Activated CD4-positive, alpha-beta memory T cell treated with anti-CD3 and anti-CD28 coated beads for 36 hours (primary cell): ENCODE results near the gene TMEM183A. TPM values are rescaled to one million over a fixed set of nuclear protein-coding genes. Genes with fewer than 3 reads are reported as not detected.

ENCODE experiments used
- CTCF ChIA-PET: fragments of 350-600 bp; sonication (Branson Sonifier 250); formaldehyde crosslinking; loops from one replicate; lab custom pipeline; 2021; ENCODE audit warnings: antibody characterized with exemption, inconsistent platforms; lab: Charles Lee
- POLR2A ChIA-PET: fragments of 350-600 bp; sonication (Branson Sonifier 250); formaldehyde crosslinking; loops from one replicate; lab custom pipeline; 2021; ENCODE audit warnings: antibody characterized with exemption; lab: Charles Lee
- DNase-seq: peaks from one replicate; pipeline ENCODE4 v3.0.0-alpha.2; 2020
- H3K27ac Mint-ChIP-seq: one replicate; pipeline ENCODE4 v1.8.0; 2021; ENCODE audit warnings: mixed read lengths
- H3K27me3 Mint-ChIP-seq: one replicate; pipeline ENCODE4 v1.8.0; 2021; ENCODE audit warnings: mixed read lengths
- H3K36me3 Mint-ChIP-seq: one replicate; pipeline ENCODE4 v1.8.0; 2021; ENCODE audit warnings: mixed read lengths
- H3K4me1 Mint-ChIP-seq: one replicate; pipeline ENCODE4 v1.8.0; 2021; ENCODE audit warnings: low read depth, mixed read lengths
- H3K4me3 Mint-ChIP-seq: one replicate; pipeline ENCODE4 v1.8.0; 2021; ENCODE audit warnings: mild to moderate bottlenecking, mixed read lengths
- H3K9me3 Mint-ChIP-seq: one replicate; pipeline ENCODE4 v1.8.0; 2021; ENCODE audit warnings: mixed read lengths
- intact Hi-C: fragments of 100-400 bp; cut with micrococcal nuclease; formaldehyde crosslinking; loops from one replicate; pipeline ENCODE4 v1.15.1; 2023
- total RNA-seq, 2 experiments: library from RNA; stranded (reverse); gene quantifications; one replicate each; pipeline ENCODE4 v1.2.3, GENCODE V29; 2021

TMEM183A gene
- total RNA-seq, 2 experiments from 2014 or later: 68.1 to 76.5 TPM

DNA sequence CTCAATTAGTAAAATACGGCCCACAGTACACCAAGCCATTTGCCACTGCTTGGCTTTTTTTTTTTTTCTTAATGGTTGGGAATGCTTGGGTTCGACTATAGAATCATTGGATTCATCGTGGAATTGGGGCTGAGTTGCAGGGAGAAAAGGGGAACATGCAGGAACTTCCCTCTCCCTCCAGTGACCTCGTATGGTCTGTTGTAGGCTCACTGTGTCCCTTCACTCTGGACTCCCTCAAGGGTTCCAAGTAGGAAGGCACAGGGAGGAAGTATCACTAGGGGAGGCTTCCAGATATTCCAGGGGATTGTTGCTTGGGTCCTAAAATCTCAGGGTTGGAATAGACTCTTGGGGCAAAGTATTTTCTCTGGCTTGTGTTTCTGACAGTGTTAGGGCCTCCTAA is 43.7 kb downstream of the TMEM183A start:
- ChIA-PET POLR2A (no interaction called here), CTCF (interaction anchor here (1.8 kb wide), 1 partner anchor 11 kb away, joined by 6 read pairs; no protein-coding TSS in a partner anchor)
- DNase-seq: no peak
- H3K27me3 Mint-ChIP-seq: peaks cover 8% of the 10 kb centered on the region
- H3K4me3 Mint-ChIP-seq: no peak overlapping the region
- no peaks in the 10 kb centered on the region for H3K4me1 Mint-ChIP-seq
- peaks cover 3% of the 10 kb centered on the region for H3K36me3 Mint-ChIP-seq
- no peaks in the 10 kb centered on the region for H3K9me3 Mint-ChIP-seq
- H3K27ac Mint-ChIP-seq: no peak overlapping the region
- intact Hi-C loops: no loop called here

DNA sequence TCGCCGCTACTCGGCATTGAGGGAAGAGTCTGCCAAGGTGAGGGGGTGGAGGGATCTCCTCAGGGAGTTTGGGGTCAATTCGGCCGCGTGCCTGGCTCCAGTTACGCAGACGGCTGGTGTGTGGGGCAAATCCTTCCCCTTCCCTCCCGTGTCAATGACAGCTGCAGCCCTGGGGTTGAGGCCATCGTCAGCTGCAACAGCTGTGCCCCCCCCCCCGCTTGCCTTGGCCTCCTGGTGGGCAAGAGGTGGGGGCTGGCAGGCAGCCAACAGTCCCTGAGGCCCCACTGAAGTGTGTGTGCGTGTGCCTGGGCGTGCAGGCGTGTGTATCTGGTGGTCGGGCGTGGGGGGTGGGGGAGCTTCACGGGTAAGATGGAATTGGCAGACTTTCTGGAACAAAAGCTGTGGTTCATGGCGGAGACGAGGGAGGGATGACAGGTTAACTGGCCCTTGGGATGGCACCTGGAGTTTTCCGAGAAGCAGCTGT is 44.7 kb downstream of the TMEM183A start:
- no peaks in the 10 kb centered on the region for H3K9me3 Mint-ChIP-seq
- no peak for DNase-seq
- no peak overlapping the region for H3K4me3 Mint-ChIP-seq
- peaks cover 8% of the 10 kb centered on the region for H3K27me3 Mint-ChIP-seq
- intact Hi-C loops: no loop called here
- peaks cover 3% of the 10 kb centered on the region for H3K36me3 Mint-ChIP-seq
- CTCF ChIA-PET: interaction anchor here (4.4 kb wide), 1 partner anchor 11 kb away, joined by 30 read pairs; no protein-coding TSS in a partner anchor
- no peaks in the 10 kb centered on the region for H3K4me1 Mint-ChIP-seq
- H3K27ac Mint-ChIP-seq: no peak overlapping the region
- POLR2A ChIA-PET: no interaction called here

DNA sequence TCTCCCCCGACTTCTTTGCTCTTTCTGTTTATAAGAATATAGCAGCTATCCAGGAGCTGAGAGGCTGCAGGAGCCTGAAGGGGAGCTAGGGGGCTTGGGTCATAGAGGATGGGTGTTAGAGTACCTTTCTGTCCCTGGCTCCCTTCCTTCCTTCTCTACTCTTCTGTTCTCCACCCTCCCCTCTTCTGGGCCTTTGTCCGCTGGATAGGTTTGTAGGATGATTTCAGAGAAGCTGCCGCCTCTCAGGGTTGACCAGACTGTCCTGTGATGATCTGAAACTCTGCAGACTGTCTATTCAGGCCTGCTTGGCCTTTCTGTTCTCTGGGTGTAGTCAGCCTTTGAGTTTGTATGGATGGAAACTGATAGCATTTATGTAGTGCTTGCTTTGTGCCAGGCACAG is 45.4 kb downstream of the TMEM183A start:
- ChIA-PET CTCF (interaction anchor here (4.4 kb wide), 1 partner anchor 12 kb away, joined by 30 read pairs; no protein-coding TSS in a partner anchor), POLR2A (interaction anchor here (0.9 kb wide), 1 partner anchor 45 kb away, joined by 4 read pairs; the partner anchor contains the start of gene TMEM183A)
- Mint-ChIP-seq H3K36me3 (peaks cover 3% of the 10 kb centered on the region), H3K9me3 (no peaks in the 10 kb centered on the region), H3K27ac (no peak overlapping the region), H3K4me1 (no peaks in the 10 kb centered on the region), H3K27me3 (peaks cover 8% of the 10 kb centered on the region), H3K4me3 (no peak overlapping the region)
- DNase-seq: no peak
- intact Hi-C loops: no loop called here

DNA sequence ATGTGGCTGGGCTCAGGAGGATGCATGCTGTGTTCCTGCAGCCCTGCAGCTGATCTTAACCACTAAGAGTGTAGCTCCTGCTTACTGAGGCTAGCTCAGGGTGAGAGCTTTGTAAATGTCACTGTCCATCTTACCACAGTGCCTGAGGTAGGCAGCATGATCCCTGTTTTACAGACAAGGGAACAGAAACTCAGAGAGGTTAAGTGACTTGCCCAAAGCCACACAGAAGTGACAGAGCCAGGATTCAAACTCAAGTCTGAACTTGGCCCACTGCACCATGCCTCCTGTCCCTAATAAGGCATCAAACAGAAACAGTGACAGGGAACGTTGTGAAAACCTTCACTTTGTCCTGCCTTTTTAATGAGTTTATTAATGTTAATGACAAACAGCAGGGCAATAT is 47.0 kb downstream of the TMEM183A start:
- no peaks in the 10 kb centered on the region for H3K4me1 Mint-ChIP-seq
- ChIA-PET POLR2A (interaction anchor here (0.6 kb wide), 1 partner anchor 161 kb away, joined by 6 read pairs; no protein-coding TSS in a partner anchor), CTCF (interaction anchor here (4.4 kb wide), 1 partner anchor 14 kb away, joined by 30 read pairs; no protein-coding TSS in a partner anchor)
- no peaks in the 10 kb centered on the region for H3K36me3 Mint-ChIP-seq
- no peak for DNase-seq
- no peaks in the 10 kb centered on the region for H3K9me3 Mint-ChIP-seq
- H3K4me3 Mint-ChIP-seq: no peak overlapping the region
- no peak overlapping the region for H3K27ac Mint-ChIP-seq
- peaks cover 8% of the 10 kb centered on the region for H3K27me3 Mint-ChIP-seq
- intact Hi-C loops: no loop called here

DNA sequence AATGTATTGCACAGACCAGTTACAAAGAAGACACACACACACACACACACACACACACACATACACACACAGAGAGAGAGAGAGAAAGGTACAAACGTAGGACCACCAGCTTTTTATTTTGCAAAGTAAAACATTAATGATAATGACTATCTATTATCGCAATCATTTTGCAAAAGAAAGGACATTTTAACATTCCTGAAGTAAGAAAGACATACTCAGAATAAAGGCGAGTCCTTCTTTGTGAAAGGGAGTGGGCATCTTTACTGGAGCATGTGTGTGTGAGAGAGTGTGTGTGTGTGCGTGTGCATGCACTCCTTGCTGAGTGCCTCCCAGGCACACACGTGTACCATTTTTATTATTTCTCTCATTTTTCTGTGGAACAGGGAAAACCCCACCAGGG is 47.5 kb downstream of the TMEM183A start:
- no peaks in the 10 kb centered on the region for H3K36me3 Mint-ChIP-seq
- no peaks in the 10 kb centered on the region for H3K9me3 Mint-ChIP-seq
- H3K27me3 Mint-ChIP-seq: peaks cover 8% of the 10 kb centered on the region
- H3K4me3 Mint-ChIP-seq: no peak overlapping the region
- H3K4me1 Mint-ChIP-seq: no peaks in the 10 kb centered on the region
- no peak for DNase-seq
- CTCF ChIA-PET: interaction anchor here (0.6 to 4.4 kb wide), 3 partner anchors 14 to 654 kb away, joined by 3 to 30 read pairs (median 3); no protein-coding TSS in a partner anchor
- no peak overlapping the region for H3K27ac Mint-ChIP-seq
- intact Hi-C loops: no loop called here
- POLR2A ChIA-PET: no interaction called here

DNA sequence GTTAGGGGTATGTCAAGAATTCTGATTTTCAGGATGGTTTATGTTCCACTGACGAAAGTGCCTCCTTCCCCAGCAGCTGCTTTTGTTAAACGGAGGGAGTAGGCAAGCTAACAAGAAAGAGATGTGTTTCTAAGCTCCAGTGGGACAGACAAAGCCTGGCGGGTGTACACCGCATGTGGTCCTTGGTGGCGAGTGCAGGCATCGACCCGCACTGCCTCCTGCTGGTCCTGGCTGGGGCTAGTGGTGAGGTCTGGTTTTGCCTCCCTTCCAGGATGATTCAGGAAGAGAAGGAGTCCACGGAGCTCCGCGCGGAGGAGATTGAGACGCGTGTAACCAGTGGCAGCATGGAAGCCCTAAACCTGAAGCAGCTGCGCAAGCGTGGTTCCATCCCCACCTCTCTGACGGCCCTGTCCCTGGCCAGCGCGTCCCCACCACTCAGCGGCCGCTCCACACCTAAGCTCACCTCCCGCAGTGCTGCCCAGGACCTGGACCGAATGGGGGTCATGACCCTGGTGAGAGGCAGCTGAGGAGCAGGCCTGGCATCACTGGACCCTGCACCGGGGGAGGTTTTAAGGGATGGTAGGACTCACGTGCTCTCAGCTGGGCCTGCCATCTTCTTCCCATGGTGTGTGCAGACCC is 48.1 kb downstream of the TMEM183A start:
- POLR2A ChIA-PET: no interaction called here
- intact Hi-C loops: no loop called here
- H3K9me3 Mint-ChIP-seq: no peaks in the 10 kb centered on the region
- DNase-seq: no peak
- no peak overlapping the region for H3K27ac Mint-ChIP-seq
- no peaks in the 10 kb centered on the region for H3K36me3 Mint-ChIP-seq
- H3K27me3 Mint-ChIP-seq: peaks cover 5% of the 10 kb centered on the region
- no peak overlapping the region for H3K4me3 Mint-ChIP-seq
- H3K4me1 Mint-ChIP-seq: no peaks in the 10 kb centered on the region
- CTCF ChIA-PET: interaction anchor here (0.6 to 4.4 kb wide), 3 partner anchors 15 to 655 kb away, joined by 3 to 30 read pairs (median 3); no protein-coding TSS in a partner anchor

DNA sequence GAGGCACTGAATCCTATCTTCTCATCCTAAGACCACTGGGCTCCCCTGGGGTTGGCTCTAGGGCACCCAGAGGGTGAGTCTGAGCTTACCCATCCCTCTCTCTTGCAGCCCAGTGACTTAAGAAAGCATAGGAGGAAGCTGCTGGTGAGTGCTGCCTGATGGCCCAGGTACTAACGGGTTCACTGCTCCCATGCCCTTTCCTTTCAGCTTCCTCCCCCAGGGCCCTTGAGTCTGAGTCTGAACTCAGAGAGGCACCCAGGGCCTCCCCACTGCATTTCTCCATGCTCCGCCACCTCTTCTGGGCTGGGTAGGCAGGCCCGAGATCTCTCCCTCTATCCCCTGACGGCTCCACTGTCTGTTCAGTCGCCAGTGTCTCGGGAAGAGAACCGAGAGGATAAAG is 48.8 kb downstream of the TMEM183A start:
- H3K4me3 Mint-ChIP-seq: no peak overlapping the region
- H3K27me3 Mint-ChIP-seq: peaks cover 5% of the 10 kb centered on the region
- H3K27ac Mint-ChIP-seq: no peak overlapping the region
- no peaks in the 10 kb centered on the region for H3K9me3 Mint-ChIP-seq
- ChIA-PET POLR2A (no interaction called here), CTCF (interaction anchor here (4.2 to 4.4 kb wide), 2 partner anchors 16 kb away, joined by 21 to 30 read pairs; no protein-coding TSS in a partner anchor)
- no peak for DNase-seq
- intact Hi-C loops: no loop called here
- no peaks in the 10 kb centered on the region for H3K36me3 Mint-ChIP-seq
- no peaks in the 10 kb centered on the region for H3K4me1 Mint-ChIP-seq

DNA sequence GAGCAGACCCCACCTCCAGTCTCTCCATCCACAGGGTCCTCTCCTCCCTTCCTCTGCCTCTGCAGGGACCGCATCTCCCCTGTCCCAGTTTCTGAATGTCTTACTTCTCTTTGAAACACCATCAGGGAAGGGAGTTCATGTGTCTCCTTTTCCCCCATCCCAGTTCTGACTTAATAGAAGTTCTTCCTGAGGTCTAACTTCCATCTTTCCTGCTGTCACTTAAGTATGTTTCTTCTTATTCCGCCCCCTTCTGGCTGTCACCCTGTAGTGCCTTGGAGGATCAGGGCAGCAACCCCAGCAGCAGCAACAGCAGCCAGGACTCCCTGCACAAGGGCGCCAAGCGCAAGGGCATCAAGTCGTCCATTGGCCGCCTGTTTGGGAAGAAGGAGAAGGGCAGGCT is 49.3 kb downstream of the TMEM183A start:
- no peaks in the 10 kb centered on the region for H3K9me3 Mint-ChIP-seq
- no peak overlapping the region for H3K27ac Mint-ChIP-seq
- H3K27me3 Mint-ChIP-seq: peaks cover 2% of the 10 kb centered on the region
- ChIA-PET POLR2A (no interaction called here), CTCF (interaction anchor here (1.0 to 4.2 kb wide), 2 partner anchors 17 to 210 kb away, joined by 3 to 21 read pairs; no protein-coding TSS in a partner anchor)
- no peaks in the 10 kb centered on the region for H3K4me1 Mint-ChIP-seq
- no peak for DNase-seq
- no peak overlapping the region for H3K4me3 Mint-ChIP-seq
- H3K36me3 Mint-ChIP-seq: no peaks in the 10 kb centered on the region
- intact Hi-C loops: no loop called here

DNA sequence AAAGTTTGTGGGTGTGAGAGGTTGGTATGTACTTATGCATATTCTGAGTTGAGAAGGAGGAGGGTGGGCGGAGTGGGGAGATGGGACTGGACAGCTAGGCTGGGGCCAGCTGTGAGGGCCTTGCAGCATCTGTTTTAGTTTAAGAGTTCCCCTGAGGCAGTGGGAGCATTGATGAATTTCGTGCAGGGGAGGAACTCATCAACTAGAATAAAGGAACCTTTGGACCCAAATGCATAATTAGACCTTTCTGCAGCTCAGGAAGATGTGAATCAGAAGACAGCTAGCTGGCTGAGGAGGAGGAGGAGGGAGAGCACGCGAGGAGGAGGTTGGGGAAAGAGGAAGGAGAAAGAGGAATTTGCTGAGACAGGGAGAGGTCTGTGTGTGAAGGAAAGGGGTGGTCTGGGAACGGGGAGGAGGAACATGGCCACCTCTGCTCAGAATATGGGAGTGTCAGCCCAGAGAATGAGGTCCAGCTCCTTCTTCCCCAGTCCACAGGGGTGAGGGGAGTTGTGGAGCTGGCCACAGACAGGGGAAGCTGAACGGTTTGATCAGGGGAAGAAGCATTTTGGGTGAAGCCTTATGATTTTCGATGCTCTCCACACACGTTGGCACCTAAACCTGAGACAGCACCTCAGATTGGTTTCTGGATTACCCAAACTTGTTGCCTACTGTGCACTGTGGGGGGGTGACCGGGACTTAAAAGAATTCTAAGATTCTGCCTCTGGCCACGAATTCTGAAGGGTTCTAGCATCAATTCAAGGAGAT is 50.9 kb downstream of the TMEM183A start:
- no peaks in the 10 kb centered on the region for H3K36me3 Mint-ChIP-seq
- DNase-seq: no peak
- CTCF ChIA-PET: interaction anchor here (4.2 kb wide), 1 partner anchor 18 kb away, joined by 21 read pairs; no protein-coding TSS in a partner anchor
- POLR2A ChIA-PET: no interaction called here
- H3K27ac Mint-ChIP-seq: no peak overlapping the region
- no peaks in the 10 kb centered on the region for H3K27me3 Mint-ChIP-seq
- intact Hi-C loops: no loop called here
- H3K9me3 Mint-ChIP-seq: no peaks in the 10 kb centered on the region
- H3K4me1 Mint-ChIP-seq: no peaks in the 10 kb centered on the region
- no peak overlapping the region for H3K4me3 Mint-ChIP-seq

DNA sequence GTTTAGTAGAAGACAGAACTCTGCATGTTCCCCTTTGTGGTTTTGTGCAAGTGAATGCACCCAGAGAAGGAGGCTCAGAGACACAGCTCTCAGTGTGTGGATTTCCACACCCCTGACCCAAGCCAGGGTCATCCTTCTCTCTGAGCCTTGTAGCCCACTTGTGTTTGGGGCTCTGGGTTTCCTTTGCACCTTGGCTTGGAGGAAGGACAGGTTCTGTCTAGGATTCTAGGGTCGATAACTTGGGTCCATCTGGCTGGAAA is 51.4 kb downstream of the TMEM183A start:
- Mint-ChIP-seq H3K4me1 (no peaks in the 10 kb centered on the region), H3K27me3 (no peaks in the 10 kb centered on the region), H3K4me3 (no peak overlapping the region), H3K9me3 (no peaks in the 10 kb centered on the region), H3K36me3 (no peaks in the 10 kb centered on the region), H3K27ac (no peak overlapping the region)
- DNase-seq: no peak
- POLR2A ChIA-PET: no interaction called here
- CTCF ChIA-PET: interaction anchor here (4.2 kb wide), 1 partner anchor 19 kb away, joined by 21 read pairs; no protein-coding TSS in a partner anchor
- intact Hi-C loops: no loop called here

DNA sequence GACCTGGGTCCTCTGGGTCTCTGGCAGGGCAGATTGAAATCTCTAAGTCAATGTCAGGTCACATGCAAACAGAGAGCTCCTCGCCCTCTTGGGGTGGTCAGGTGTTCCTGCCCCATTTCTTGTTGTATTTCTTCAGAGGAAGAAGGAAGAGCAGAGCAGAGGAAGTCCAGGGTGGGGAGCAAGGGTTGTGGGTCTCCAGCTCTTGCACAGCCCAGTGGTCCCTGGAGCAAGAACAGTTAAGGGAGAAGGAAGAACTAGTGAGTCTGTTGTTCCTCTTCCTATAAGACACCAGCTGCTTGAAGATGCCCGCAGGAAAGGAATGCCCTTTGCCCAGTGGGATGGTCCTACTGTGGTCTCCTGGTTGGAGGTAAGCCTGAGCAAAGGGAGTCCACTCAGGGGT is 52.3 kb downstream of the TMEM183A start:
- POLR2A ChIA-PET: no interaction called here
- H3K27ac Mint-ChIP-seq: no peak overlapping the region
- H3K36me3 Mint-ChIP-seq: no peaks in the 10 kb centered on the region
- H3K4me3 Mint-ChIP-seq: no peak overlapping the region
- no peaks in the 10 kb centered on the region for H3K9me3 Mint-ChIP-seq
- H3K27me3 Mint-ChIP-seq: no peaks in the 10 kb centered on the region
- H3K4me1 Mint-ChIP-seq: no peaks in the 10 kb centered on the region
- DNase-seq: no peak
- CTCF ChIA-PET: interaction anchor here (4.2 kb wide), 1 partner anchor 20 kb away, joined by 21 read pairs; no protein-coding TSS in a partner anchor
- intact Hi-C loops: no loop called here

DNA sequence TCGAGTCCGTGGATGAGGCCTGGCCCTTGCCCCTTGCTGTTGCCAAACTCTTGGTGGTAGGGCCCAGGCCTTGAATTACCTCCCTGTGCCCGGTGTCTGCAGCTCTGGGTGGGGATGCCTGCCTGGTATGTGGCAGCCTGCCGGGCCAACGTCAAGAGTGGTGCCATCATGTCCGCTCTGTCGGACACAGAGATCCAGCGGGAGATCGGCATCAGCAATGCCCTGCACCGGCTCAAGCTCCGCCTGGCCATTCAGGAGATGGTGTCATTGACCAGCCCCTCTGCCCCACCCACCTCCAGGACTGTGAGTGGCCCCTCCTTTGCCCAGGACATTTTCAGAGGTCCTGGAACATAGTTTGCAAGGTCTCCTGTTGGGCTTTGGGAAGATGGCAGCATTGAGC is 52.9 kb downstream of the TMEM183A start:
- POLR2A ChIA-PET: no interaction called here
- DNase-seq: no peak

More for the DNA sequence above, 52.9 kb downstream of the TMEM183A start:
- Mint-ChIP-seq H3K27ac (no peak overlapping the region), H3K4me1 (no peaks in the 10 kb centered on the region), H3K27me3 (no peaks in the 10 kb centered on the region), H3K9me3 (no peaks in the 10 kb centered on the region), H3K4me3 (no peak overlapping the region), H3K36me3 (no peaks in the 10 kb centered on the region)
- CTCF ChIA-PET: interaction anchor here (4.2 kb wide), 1 partner anchor 20 kb away, joined by 21 read pairs; no protein-coding TSS in a partner anchor
- intact Hi-C loops: no loop called here
